ENCODE results near the gene SCLY.

The SCLY gene

GRCh38 chr2:238099714-238100048 is 38.9 kb downstream of the SCLY start:
- no peak for DNase-seq

GRCh38 chr2:238100049-238100820 is 39.4 kb downstream of the SCLY start, which contains the start of gene ESPNL:
ESPNL (plus strand) TSS chr2:238100340; CDS start chr2:238100420, 80 bp downstream.
- DNase-seq: no peak

- DNase-seq: no peak
Observed at GRCh38 chr2:238100821-238101771, 40.3 kb downstream of the SCLY start.

- no peak for DNase-seq
Observed at GRCh38 chr2:238101891-238102841, 41.4 kb downstream of the SCLY start.

- DNase-seq: no peak
Observed at GRCh38 chr2:238102865-238103264, 42.1 kb downstream of the SCLY start.

- no peak for DNase-seq
Observed at GRCh38 chr2:238103465-238104225, 42.8 kb downstream of the SCLY start.

GRCh38 chr2:238104226-238104690 is 43.5 kb downstream of the SCLY start:
- DNase-seq: no peak

- DNase-seq: no peak
Observed at GRCh38 chr2:238104691-238105371, 44.0 kb downstream of the SCLY start.

GRCh38 chr2:238105506-238106338 is 44.9 kb downstream of the SCLY start:
- DNase-seq: no peak

- no peak for DNase-seq
Observed at GRCh38 chr2:238106339-238106697, 45.5 kb downstream of the SCLY start.

- DNase-seq: no peak
Observed at GRCh38 chr2:238106698-238107524, 46.1 kb downstream of the SCLY start.

GRCh38 chr2:238107525-238108422 is 47.0 kb downstream of the SCLY start:
- no peak for DNase-seq

- DNase-seq: no peak
Observed at GRCh38 chr2:238108423-238109183, 47.8 kb downstream of the SCLY start.

- DNase-seq: no peak
Observed at GRCh38 chr2:238113611-238114010, 52.8 kb downstream of the SCLY start.

GRCh38 chr2:238114331-238114841 is 53.6 kb downstream of the SCLY start:
- DNase-seq: no peak

- DNase-seq: no peak
Observed at GRCh38 chr2:238114851-238115660, 54.3 kb downstream of the SCLY start.
